Measurements from ENCODE around the gene NRXN3.

The NRXN3 gene

GRCh38 chr14:78762331-78762730, 592.2 kb downstream of the NRXN3 start:
- H3K27me3 ChIP-seq (replicated peaks; ENCODE audit: control insufficient read depth, insufficient read depth, low read length): no peaks in the 10 kb centered on the region
- H3K4me3 ChIP-seq (replicated peaks; ENCODE audit: low read depth, low read length): no peak overlapping the region
- H3K36me3 ChIP-seq (ENCODE audit: control insufficient read depth, insufficient read depth, low read length): no peaks in the 10 kb centered on the region
- no peak for TF ChIP-seq CTCF (IDR thresholded peaks at IDR 0.05; ENCODE audit: insufficient read depth, low read length, poor library complexity, severe bottlenecking)
- no peak for DNase-seq (ENCODE audit: extremely low read depth, insufficient read length)

GRCh38 chr14:78763746-78764145, 593.6 kb downstream of the NRXN3 start:
- Histone ChIP-seq H3K27me3 (replicated peaks; ENCODE audit: control insufficient read depth, insufficient read depth, low read length) (no peaks in the 10 kb centered on the region), H3K4me3 (replicated peaks; ENCODE audit: low read depth, low read length) (no peak overlapping the region), H3K36me3 (ENCODE audit: control insufficient read depth, insufficient read depth, low read length) (no peaks in the 10 kb centered on the region)
- DNase-seq (ENCODE audit: extremely low read depth, insufficient read length): no peak
- no peak for TF ChIP-seq CTCF (IDR thresholded peaks at IDR 0.05; ENCODE audit: insufficient read depth, low read length, poor library complexity, severe bottlenecking)

- Histone ChIP-seq H3K36me3 (ENCODE audit: control insufficient read depth, insufficient read depth, low read length) (no peaks in the 10 kb centered on the region), H3K27me3 (replicated peaks; ENCODE audit: control insufficient read depth, insufficient read depth, low read length) (no peaks in the 10 kb centered on the region), H3K4me3 (replicated peaks; ENCODE audit: low read depth, low read length) (no peak overlapping the region)
- TF ChIP-seq CTCF (IDR thresholded peaks at IDR 0.05; ENCODE audit: insufficient read depth, low read length, poor library complexity, severe bottlenecking): no peak
- DNase-seq (ENCODE audit: extremely low read depth, insufficient read length): no peak
Measured at GRCh38 chr14:78764240-78764639, 594.1 kb downstream of the NRXN3 start.

GRCh38 chr14:78764645-78765044, 594.5 kb downstream of the NRXN3 start:
- TF ChIP-seq CTCF (IDR thresholded peaks at IDR 0.05; ENCODE audit: insufficient read depth, low read length, poor library complexity, severe bottlenecking): no peak
- Histone ChIP-seq H3K4me3 (replicated peaks; ENCODE audit: low read depth, low read length) (no peak overlapping the region), H3K36me3 (ENCODE audit: control insufficient read depth, insufficient read depth, low read length) (no peaks in the 10 kb centered on the region), H3K27me3 (replicated peaks; ENCODE audit: control insufficient read depth, insufficient read depth, low read length) (no peaks in the 10 kb centered on the region)
- DNase-seq (ENCODE audit: extremely low read depth, insufficient read length): no peak

- Histone ChIP-seq H3K4me3 (replicated peaks; ENCODE audit: low read depth, low read length) (no peak overlapping the region), H3K27me3 (replicated peaks; ENCODE audit: control insufficient read depth, insufficient read depth, low read length) (no peaks in the 10 kb centered on the region), H3K36me3 (ENCODE audit: control insufficient read depth, insufficient read depth, low read length) (no peaks in the 10 kb centered on the region)
- no peak for TF ChIP-seq CTCF (IDR thresholded peaks at IDR 0.05; ENCODE audit: insufficient read depth, low read length, poor library complexity, severe bottlenecking)
- no peak for DNase-seq (ENCODE audit: extremely low read depth, insufficient read length)
Measured at GRCh38 chr14:78767436-78767835, 597.3 kb downstream of the NRXN3 start.

- no peaks in the 10 kb centered on the region for H3K27me3 ChIP-seq (replicated peaks; ENCODE audit: control insufficient read depth, insufficient read depth, low read length)
- DNase-seq (ENCODE audit: extremely low read depth, insufficient read length): no peak
- no peak for TF ChIP-seq CTCF (IDR thresholded peaks at IDR 0.05; ENCODE audit: insufficient read depth, low read length, poor library complexity, severe bottlenecking)
- H3K4me3 ChIP-seq (replicated peaks; ENCODE audit: low read depth, low read length): no peak overlapping the region
- no peaks in the 10 kb centered on the region for H3K36me3 ChIP-seq (ENCODE audit: control insufficient read depth, insufficient read depth, low read length)
Measured at GRCh38 chr14:78782551-78782950, 612.4 kb downstream of the NRXN3 start.

Data from GM06990 (cell line).